ENCODE measurements around the gene TOMM70.

Gene TOMM70

DNA sequence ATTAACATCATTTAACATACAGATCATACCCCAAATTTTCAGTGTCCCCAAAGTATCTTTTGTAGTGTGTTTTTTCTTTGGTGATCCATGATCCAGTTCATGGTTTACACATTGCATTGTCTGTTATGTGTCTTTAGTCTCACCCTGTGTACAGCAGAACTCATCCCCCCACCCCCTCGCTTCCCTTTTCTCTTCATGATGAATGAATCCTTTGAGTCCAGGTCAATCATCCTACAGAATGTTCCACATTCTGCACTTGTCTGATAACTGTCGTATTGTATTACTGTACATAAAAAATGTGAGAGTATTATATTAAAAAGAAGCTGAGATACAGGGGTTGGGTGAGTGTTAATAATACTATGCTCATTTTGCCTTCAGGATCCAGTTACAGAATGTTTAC lies 80.9 kb downstream of the TOMM70 start:
- DNase-seq = no peak

DNA sequence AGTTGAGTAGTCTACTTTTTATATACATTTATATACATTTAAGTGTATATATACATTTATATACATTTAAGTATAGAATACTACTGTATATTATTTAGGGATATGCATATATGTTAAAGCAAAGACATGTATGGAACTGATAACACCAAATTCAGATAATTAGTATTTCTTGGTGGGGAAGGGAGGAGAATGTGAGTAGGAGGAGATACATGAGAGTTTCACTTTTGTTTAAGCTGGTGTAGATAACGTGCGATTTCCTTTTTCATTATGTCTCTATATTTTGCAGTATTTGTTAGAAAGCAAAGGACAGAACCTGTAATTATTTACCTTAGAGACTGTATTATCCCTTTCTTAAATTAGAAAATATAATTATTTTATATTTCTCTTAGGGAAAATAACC lies 83.0 kb downstream of the TOMM70 start:
- DNase-seq = no peak

DNA sequence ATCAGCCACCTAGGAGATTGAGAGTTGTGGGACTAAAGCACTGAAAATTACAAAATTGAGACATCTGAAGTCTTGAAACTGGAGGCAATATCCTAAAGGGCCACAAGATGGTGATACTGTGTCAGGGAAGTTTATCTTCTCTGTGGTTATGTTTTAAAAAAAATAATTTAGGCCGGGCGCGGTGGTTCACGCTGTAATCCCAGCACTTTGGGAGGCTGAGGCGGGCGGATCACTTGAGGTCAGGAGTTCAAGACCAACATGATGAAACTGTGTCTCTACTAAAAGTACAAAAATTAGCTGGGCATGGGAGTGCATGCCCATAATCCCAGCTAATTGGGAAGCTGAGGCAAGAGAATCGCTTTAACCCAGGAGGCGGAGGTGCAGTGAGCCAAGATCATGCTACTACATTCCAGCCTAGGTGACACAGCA lies 84.2 kb downstream of the TOMM70 start:
- DNase-seq = no peak

All from DMS79 treated with DMSO at 0.1 percent for 48 hours (cell line).